GF-D8 (cell line): ENCODE measurements around the gene SLC25A24.
"Not testable (repeated sequence)": the region's sequence is repeated elsewhere in the genome, so short reads cannot be mapped to it uniquely, and the experiment has no call there.

Source experiments
- DNase-seq: peaks from one replicate; lab custom pipeline; 2025; lab: John Stamatoyannopoulos, UW

Gene SLC25A24

DNA sequence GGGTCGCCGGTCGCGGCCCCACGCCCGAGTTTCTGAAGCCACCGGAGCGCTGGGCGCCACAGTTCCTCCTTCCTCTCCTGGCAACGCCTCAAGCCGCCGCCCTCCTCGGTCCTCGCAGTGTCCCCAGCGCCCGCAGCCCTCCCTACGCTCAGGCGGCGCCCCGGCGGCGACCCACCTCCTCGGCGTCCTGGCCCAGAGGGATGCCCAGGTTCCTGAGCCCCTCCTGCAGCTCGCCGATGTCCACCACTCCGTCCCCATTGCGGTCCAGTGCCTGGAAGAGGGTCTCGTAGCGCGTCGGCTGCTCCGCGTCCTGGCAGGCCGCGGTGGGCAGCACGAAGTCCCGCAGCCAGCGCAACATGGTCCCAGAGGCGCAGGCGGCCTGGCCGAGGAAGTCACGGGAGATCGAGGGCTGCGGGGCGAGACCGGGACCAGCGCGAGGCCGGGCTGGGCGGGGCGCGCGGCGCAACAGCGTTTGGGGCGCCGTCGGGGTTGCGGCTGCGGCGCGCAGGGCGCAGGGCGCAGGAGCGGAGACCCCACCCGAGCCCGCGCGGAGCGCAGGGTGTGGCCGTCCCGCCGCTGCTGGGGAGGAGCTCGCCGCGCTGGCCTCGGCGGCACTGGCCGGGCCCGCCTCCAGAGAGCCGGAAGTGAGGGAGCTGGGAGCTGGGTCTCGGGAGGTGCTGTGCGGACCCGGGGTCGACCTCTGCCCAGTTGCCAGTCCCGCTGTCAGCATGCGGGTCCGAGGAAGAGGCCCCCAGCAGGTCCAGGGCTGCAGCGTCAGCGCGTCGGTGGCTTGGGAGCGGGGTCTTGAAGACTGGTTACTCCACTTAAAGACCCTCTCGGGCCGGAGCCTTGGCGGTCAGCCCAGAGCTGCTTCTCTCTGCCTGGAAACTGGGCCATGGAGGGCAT is at the start of gene SLC25A24:
SLC25A24 (minus strand) TSS at position 563 of the 906 bp plus-strand sequence; CDS start at position 358, 205 bp downstream.
- peak; percentile 44 for DNase-seq

- not testable (repeated sequence) for DNase-seq
These were observed 43.8 kb upstream of the SLC25A24 start, which contains the start of gene NBPF4 for GRCh38 chr1:108243976-108244375. Gene NBPF4 (minus strand): TSS chr1:108244076. CDS start chr1:108243761, 315 bp downstream.

- not testable (repeated sequence) for DNase-seq
These were observed 39.3 kb upstream of the SLC25A24 start for GRCh38 chr1:108239426-108239825.

- not testable (repeated sequence) for DNase-seq
These were observed 35.2 kb upstream of the SLC25A24 start for GRCh38 chr1:108235308-108235707.

DNA sequence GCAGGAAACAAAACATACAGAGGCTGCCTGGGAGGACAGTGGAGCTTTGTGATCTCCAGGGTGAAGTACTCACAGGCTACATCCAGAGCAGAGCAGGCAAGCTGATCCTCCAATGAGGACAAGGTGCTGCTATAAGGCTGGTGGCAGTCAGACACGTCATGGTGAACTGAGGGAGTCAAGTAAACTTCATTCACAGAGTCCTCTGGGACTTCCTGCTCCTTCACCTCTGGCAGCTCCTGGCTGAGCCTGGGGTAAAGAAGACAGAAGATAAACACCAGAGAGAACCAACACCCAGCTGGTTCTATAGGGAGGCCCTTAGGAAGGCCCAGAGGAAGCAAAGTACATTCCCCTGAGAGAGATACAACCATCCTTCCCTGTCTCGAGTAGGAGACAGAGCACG is 32.0 kb upstream of the SLC25A24 start:
- not testable (repeated sequence) for DNase-seq

DNA sequence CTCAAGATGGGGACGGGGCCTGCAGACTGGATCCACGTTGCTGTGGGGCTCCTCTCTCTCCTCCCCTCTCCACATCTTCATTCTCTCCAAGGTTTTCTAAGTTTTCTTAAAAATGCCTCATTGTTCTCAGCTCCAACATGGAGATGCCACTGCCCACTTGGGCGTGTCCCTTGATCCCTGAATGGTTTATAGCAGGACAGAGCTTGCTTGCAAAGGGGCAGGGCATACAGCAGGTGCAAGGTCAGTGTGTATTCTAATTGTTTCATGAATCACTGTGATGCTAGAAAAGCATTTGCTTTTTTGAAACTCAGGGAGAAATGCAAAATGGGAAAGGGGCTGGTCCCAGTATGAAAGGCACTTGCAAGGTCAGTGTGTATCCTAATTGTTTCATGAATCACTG is 29.8 kb upstream of the SLC25A24 start:
- not testable (repeated sequence) for DNase-seq

GRCh38 chr1:108227772-108228171 is 27.6 kb upstream of the SLC25A24 start:
- not testable (repeated sequence) for DNase-seq

DNA sequence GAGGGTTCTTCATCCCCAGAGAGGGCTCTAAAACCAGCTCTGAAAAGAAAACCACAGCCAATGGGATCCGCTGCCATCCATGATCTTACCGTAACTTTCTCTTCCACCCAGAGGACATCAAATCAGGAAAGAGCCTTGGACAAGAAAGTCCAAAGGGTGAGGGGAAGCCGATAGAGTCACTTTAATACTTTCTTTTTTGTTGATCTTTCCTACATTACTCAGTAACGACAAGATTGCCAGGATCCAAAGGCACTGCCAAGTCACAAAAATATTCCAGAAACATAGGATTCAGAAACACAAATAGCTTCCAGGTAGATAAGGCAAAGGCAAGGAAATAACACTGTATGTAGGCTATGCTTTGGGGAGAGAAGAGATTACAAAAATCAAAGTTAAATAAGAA is 26.7 kb upstream of the SLC25A24 start:
- not testable (repeated sequence) for DNase-seq

- not testable (repeated sequence) for DNase-seq
These were observed 23.1 kb upstream of the SLC25A24 start for GRCh38 chr1:108223226-108223625.

DNA sequence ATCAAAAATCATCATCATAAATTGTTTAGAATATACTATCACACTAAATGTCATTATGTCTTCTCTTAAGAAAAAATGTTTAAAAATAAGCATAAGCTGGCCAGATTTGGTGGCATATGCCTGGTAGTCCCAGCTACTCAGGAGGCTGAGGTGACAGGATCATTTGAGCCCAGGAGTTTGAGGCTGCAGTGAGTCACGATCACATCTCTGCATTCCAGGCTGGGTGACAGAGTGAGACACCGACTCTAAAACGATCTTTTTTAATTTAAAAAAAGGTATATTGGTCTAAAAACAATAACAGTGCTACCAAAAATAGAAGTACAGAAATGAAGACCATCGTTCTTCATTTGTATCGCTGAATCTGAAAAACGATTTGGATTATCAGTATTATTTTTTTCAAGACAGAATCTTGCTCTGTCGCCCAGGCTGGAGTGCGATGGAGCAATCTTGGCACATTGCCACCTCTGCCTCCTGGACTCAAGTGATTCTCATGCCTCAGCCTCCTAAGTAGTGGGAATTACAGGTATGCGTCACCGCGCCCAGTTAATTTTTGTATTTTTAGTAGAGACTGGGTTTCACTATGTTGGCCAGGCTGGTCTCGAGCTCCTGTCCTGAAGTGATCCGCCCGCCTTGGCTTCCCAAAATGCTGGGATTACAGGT is 17.5 kb upstream of the SLC25A24 start:
- DNase-seq: not testable (repeated sequence)

- DNase-seq: not testable (repeated sequence)
These were observed 16.9 kb upstream of the SLC25A24 start for GRCh38 chr1:108217007-108217406.

DNA sequence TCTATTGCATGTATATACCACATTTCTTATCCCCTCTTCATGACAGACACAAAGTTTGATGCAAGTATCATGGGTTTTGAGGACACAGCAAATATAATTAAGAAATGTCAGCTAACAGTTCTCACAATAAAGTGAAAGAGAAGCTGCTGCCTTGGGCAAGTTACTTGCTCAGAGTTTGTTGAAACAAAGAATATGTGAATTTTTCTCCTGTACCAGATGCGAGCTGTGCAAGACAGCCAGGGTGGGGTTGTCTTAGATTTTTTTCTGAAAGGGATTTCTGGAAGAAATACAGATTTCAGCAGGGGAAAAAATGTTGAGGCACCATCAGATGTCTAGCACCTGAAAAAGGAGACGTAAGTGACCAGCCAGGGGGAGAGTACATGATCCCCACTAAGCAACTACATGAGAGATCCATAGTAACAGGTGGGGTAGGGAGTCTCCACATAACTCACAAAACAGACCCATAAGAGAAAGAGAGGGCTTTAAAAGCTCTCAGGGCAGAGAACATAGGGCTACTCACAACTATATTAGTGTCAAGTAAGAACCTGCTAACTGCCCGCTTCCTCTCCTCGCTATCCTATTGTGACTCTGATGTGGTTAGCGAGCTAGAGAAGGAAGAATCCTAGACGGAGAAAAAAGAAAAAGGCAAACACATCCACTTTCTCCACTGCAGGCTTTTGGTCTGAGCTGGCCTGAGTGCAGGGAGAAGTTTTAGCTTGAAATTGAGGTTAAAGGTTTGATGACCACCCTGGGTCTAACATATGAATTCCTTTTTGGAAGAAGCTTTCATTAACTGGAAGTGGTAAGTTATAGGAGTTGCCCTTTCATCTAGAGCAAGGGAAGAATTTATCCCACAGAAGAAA is 16.1 kb upstream of the SLC25A24 start:
- DNase-seq: not testable (repeated sequence)

GRCh38 chr1:108214641-108215465 is 14.7 kb upstream of the SLC25A24 start:
- DNase-seq: not testable (repeated sequence)

DNA sequence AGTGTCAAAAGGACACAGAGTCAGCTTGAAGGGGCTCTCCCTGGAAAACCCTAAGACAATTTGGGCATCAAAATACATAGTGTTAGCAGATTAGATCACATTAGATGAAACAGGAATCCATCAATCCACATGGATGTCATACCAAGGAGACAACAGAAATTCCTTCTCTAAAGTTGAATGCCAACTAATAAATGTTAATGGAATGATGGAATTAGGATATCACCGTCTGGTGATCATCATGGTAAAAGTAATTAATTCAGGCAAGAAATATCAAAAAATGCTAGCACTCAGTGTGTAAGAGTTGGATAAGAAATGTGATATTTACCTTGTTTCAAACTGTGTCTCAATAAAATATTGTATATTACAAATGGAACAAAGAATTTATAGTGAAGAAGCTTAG is 10.9 kb upstream of the SLC25A24 start:
- DNase-seq: no peak

DNA sequence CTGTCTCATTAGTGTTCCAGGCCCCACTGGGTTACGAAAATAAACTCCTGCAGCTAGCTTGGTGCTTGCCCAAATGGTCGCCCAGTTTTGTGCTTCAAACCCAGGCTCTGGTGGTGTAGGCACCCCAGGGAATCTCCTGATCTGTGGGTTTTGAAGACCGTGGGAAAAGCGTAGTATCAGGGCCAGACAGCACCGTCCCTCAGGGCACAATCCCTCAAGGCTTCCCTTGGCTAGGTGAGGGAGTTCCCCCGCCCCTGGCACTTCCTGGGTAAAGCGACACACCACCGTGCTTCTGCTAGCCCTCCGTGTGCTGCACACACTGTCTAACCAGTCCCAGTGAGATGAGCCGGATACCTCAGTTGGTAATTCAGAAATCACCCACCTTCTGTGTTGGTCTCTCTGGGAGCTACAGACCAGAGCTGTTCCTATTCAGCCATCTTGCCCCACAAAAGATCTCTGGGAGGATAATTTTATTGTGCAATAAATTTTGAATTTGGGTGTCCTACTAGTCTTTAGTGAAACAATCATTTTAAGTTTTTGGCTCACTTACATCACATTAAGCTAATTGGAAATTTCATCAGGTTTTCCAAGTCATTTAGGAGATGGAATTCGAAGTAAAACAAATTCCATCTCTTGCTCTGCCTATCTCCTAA is 9.4 kb upstream of the SLC25A24 start:
- DNase-seq: no peak

DNA sequence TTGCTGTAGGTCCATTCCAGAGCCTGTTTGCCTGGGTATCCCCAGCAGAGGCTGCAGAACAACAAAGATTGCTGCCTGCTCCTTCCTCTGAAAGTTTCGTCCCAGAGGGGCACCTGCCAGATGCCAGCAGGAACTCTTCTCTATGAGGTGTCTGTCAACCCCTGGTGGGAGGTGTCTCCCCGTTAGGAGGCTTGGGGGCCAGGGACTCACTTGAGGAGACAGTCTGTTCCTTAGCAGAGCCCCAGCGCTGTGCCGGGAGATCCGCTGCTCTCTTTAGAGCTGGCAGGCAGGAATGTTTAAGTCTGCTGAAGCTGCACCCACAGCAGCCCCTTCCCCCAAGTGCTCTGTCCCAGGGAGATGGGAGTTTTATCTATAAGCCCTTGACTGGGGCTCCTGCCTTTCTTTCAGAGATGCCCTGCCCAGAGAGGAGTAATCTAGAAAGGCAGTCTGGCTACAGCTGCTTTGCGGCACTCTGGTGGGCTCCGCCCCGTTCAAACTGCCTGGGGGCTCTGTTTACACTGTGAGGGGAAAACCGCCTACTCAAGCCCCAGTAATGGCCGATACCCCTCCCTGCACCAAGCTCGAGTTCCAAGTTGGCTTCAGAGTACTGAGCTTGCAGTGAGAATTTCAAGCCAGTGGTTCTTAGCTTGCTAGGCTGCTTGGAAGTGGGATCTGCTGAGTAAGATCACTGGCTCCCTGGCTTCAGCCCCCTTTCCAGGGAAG is 8.7 kb upstream of the SLC25A24 start:
- DNase-seq: no peak

GRCh38 chr1:108203582-108203981 is 3.4 kb upstream of the SLC25A24 start:
- not testable (repeated sequence) for DNase-seq

GRCh38 chr1:108201687-108202086 is 1.5 kb upstream of the SLC25A24 start:
- no peak for DNase-seq

DNA sequence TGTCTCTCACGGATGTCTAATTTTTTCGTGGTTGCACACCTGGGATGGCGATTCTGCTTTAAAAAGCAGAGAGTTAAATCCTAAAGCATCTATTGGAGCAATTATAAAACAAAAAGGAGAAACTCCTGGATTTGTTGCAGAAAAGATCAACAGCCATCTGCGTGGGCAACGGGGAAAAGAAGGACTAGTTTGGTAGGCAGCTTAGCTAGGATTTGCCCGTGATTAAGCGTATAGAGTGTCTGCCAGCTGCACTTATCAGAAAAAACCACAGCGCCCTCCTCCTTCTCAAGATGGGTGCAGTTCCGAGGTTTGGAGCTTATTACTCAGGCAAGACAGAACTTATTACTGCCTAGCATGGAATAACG is 526 bp upstream of the SLC25A24 start:
- peak; percentile 43 for DNase-seq

DNA sequence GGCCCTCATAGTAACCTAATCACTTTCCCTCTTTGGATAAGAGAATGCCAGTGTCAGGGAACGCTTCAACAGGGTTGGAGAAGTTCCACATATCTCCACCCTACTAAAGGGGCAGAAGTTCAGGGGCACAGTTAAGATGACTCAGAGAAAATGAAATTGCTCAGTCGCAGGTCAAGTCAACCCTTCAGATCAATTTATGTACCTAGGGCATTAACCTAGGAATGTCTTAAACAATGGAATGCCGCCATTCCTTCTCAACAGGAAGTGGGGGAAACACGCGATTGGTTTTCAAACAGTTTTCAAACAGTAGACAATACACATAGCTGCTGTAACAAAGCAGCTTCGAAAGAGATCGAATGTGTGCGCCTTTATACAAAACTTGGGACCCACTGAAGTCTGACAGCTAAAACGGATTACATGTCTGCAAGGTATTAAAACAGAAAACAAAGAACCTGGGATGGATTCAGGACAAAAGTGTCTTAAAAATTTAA is 897 bp downstream of the SLC25A24 start:
- DNase-seq: no peak
